HepG2 (cell line): Measurements from ENCODE around the gene RAB35. TPM values are rescaled to one million over a fixed set of nuclear protein-coding genes. Genes with fewer than 3 reads are reported as not detected.

Experiments used
- AHDC1 ChIP-seq: sonication (generic); formaldehyde crosslinking; IDR thresholded peaks from 2 replicates; pipeline ENCODE4 v1.5.1; 2020; ENCODE audit warnings: mild to moderate bottlenecking, missing genetic modification reagents, borderline replicate concordance
- ATAD3A ChIP-seq: sonication (generic); formaldehyde crosslinking; IDR thresholded peaks from 2 replicates; pipeline ENCODE4 v1.4.0; 2020; ENCODE audit warnings: missing genetic modification reagents
- ATF2 ChIP-seq: sonication (generic); formaldehyde crosslinking; IDR thresholded peaks from 2 replicates; pipeline ENCODE4 v1.4.0; 2020; ENCODE audit warnings: missing genetic modification reagents
- CREB1 ChIP-seq, 2 experiments: fragments of 450-650 bp in 1 of 2; IDR thresholded peaks; 2 replicates each; pipeline ENCODE4 v1.6.1; 2016 to 2017; ENCODE audit warnings: control low read depth in 1 of 2, mild to moderate bottlenecking in 1 of 2, missing compliant biosample characterization in 1 of 2, missing genetic modification characterization in 1 of 2
- HNRNPLL ChIP-seq: fragments of 200-400 bp; formaldehyde crosslinking; IDR thresholded peaks from 2 replicates; pipeline ENCODE4 v1.6.1; 2017; ENCODE audit warnings: mild to moderate bottlenecking, low read depth, low read length; ENCODE audit not compliant: poor library complexity, severe bottlenecking
- MAF1 ChIP-seq: sonication (generic); formaldehyde crosslinking; IDR thresholded peaks from 2 replicates; pipeline ENCODE4 v1.5.0; 2020; ENCODE audit warnings: missing genetic modification reagents, borderline replicate concordance
- MBD4 ChIP-seq: IDR thresholded peaks from 2 replicates; pipeline ENCODE4 v1.6.1; 2012; ENCODE audit warnings: low read length, inconsistent platforms, borderline replicate concordance
- MBNL3 ChIP-seq: fragments of 250-450 bp; sonication (Bioruptor Pico); conservative IDR thresholded peaks from 2 replicates; pipeline ENCODE4 v1.8.0; 2022; ENCODE audit warnings: mild to moderate bottlenecking, inconsistent platforms
- MLXIP ChIP-seq: sonication (generic); formaldehyde crosslinking; IDR thresholded peaks from 2 replicates; pipeline ENCODE4 v1.9.0; 2021; ENCODE audit warnings: missing genetic modification reagents, borderline replicate concordance
- NCOA2 ChIP-seq: sonication (generic); formaldehyde crosslinking; IDR thresholded peaks from 2 replicates; pipeline ENCODE4 v1.8.0; 2022; ENCODE audit warnings: inconsistent platforms
- NR2F1 ChIP-seq, 2 experiments: fragments of 450-650 bp in 1 of 2; formaldehyde crosslinking in 1 of 2; IDR thresholded peaks; 2 replicates each; pipeline versions ENCODE4 v1.5.0 to v1.6.1; 2016 to 2020; ENCODE audit warnings: mild to moderate bottlenecking in 1 of 2, missing compliant biosample characterization in 1 of 2, missing genetic modification reagents in 1 of 2, moderate library complexity in 1 of 2
- RFXAP ChIP-seq: sonication (generic); formaldehyde crosslinking; IDR thresholded peaks from 2 replicates; pipeline ENCODE4 v1.4.0; 2020; ENCODE audit warnings: missing genetic modification reagents, borderline replicate concordance
- TBX2 ChIP-seq: sonication (generic); formaldehyde crosslinking; IDR thresholded peaks from 2 replicates; pipeline ENCODE4 v1.5.0; 2020; ENCODE audit warnings: missing genetic modification reagents, mild to moderate bottlenecking, borderline replicate concordance
- TGIF2 ChIP-seq: IDR thresholded peaks from 2 replicates; pipeline ENCODE4 v1.6.1; 2016; ENCODE audit warnings: control low read depth, missing compliant biosample characterization
- ZFP62 ChIP-seq: sonication (generic); formaldehyde crosslinking; IDR thresholded peaks from 2 replicates; pipeline ENCODE4 v1.4.0; 2020; ENCODE audit warnings: missing genetic modification reagents
- ZNF784 ChIP-seq: sonication (generic); formaldehyde crosslinking; IDR thresholded peaks from 2 replicates; pipeline ENCODE4 v1.5.1; 2020; ENCODE audit warnings: missing genetic modification reagents, mild to moderate bottlenecking, borderline replicate concordance
- polyA plus RNA-seq, 8 experiments: library from polyadenylated mRNA; depleted of rRNA in 3 of 8; stranded (reverse) in 7 of 8; unstranded in 1 of 8; fragments of >200 nt; fragmentation: Illumina TruSeq in 4 of 8; extraction: Trizol in 4 of 8; gene quantifications; 2 replicates each; pipeline versions ENCODE4 v1.2.1 to v1.2.3, GENCODE V29; 2011 to 2016; ENCODE audit warnings: low read depth in 4 of 8, missing spikeins in 1 of 8, mixed read lengths in 1 of 8; ENCODE audit not compliant: insufficient read depth in 1 of 8
- total RNA-seq, 5 experiments: library from RNA; depleted of rRNA; stranded (reverse); fragments of >200 nt; fragmentation: Illumina TruSeq; extraction: Trizol; gene quantifications; 2 replicates each; pipeline ENCODE4 v1.2.3, GENCODE V29; 2016; ENCODE audit warnings: low read depth in 1 of 5

The RAB35 gene
- total and polyA plus RNA-seq, 2 of the 13 experiments (the other 11 are each of a cell fraction or from before 2014, with no cell fraction given), result 25.2 to 29.1 TPM

DNA sequence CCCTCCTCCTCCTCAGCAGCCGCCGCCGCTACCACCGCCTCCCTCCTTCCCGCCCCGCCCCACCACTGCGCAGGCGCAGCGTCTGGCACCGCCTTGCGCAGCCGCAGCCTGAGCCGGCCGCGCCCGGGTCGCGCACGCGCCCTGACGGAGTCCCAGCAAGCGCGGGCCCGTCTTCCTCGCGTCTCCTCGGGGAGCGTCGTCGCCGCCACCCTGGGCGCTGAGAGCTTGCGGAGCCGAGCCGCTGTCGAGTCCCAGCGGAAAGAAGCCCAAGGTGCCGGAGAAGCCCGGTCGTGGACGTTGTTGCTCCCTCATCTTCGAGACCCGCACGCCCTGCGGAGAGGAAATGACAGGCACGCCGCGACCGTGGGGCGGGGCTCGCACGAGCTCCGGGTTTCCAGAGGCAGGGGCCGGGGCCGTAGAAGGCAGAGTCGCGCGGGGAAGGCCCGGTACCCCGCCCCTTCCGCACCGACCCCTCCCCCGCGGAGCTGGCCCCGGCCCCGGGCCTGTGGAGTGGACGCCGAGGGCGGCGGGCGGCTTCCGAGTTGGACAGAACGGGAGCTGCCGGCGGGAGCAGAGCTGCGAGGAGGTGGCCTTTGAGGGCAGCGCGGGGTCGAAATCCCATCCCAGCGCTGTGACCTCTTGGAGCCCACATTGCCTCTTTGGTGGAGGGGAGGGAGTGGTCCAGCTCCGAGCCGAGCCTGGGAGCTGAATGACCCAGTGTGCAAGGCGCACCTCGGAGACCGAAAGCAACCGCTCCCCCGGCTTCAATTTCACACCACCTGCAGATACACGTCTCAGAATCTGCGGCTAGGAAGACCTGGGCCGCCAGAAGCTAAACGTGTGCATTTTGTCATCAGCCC lies 469 bp upstream of the RAB35 start (continued):
- no peak for TF ChIP-seq AHDC1
- TF ChIP-seq TBX2 (CRISPR knock-in tag), result peak; percentile 53
- peak; percentile 61; the same call in 1 of the 2 replicates for TF ChIP-seq ZNF784
- TF ChIP-seq MBNL3 (CRISPR knock-in tag), result no peak
- no peak for TF ChIP-seq CREB1 (IDR thresholded peaks at IDR 0.05)
- TF ChIP-seq CREB1 (CRISPR knock-in tag; IDR thresholded peaks at IDR 0.05), result no peak
- TF ChIP-seq NCOA2 (CRISPR knock-in tag), result no peak
- TF ChIP-seq MAF1 (CRISPR knock-in tag), result 0 out of 2 replicates have a peak, but pooled peaks have one; percentile 39
- no peak for TF ChIP-seq ZFP62 (CRISPR knock-in tag)
- peak; percentile 85; the same call in 1 of the 2 replicates for TF ChIP-seq TGIF2
- peak; percentile 69 for TF ChIP-seq HNRNPLL
- TF ChIP-seq MBD4, result no peak
- 0 out of 4 replicates have a peak, but pooled peaks of 1 of the 2 experiments have one; percentile 13 for TF ChIP-seq NR2F1 (CRISPR knock-in tag; IDR thresholded peaks at IDR 0.05)
- no peak for TF ChIP-seq ATF2 (CRISPR knock-in tag)
- peak; percentile 32; the same call in 1 of the 2 replicates for TF ChIP-seq RFXAP (CRISPR knock-in tag)
- 0 out of 2 replicates have a peak, but pooled peaks have one; percentile 48 for TF ChIP-seq MLXIP (CRISPR knock-in tag)
- TF ChIP-seq ATAD3A (CRISPR knock-in tag), result no peak
